Measurements from ENCODE around the gene OAS2.

- no peak for TF ChIP-seq ESRRA (IDR thresholded peaks at IDR 0.05; ENCODE audit: borderline replicate concordance, low read depth)
- no peak for TF ChIP-seq CTCF (IDR thresholded peaks at IDR 0.05 in 2 of 3, conservative IDR thresholded peaks at IDR 0.05 in 1 of 3; ENCODE audit: insufficient read depth in 2 of 3, low read depth in 1 of 3, low read length in 3 of 3)
- TF ChIP-seq ZNF3 (CRISPR knock-in tag; IDR thresholded peaks at IDR 0.05), result no peak
- TF ChIP-seq HDAC6 (IDR thresholded peaks at IDR 0.05; ENCODE audit: low read depth, low read length), result no peak
- no peak for TF ChIP-seq MAX (CRISPR knock-in tag; IDR thresholded peaks at IDR 0.05)
- no peak for TF ChIP-seq MLX (CRISPR knock-in tag; conservative IDR thresholded peaks at IDR 0.05)
- no peak for TF ChIP-seq ATF1 (CRISPR knock-in tag; IDR thresholded peaks at IDR 0.05)
- no peak for TF ChIP-seq ATF1 (tag; IDR thresholded peaks at IDR 0.05)
- no peak for TF ChIP-seq POLR2A (conservative IDR thresholded peaks at IDR 0.05)
These were observed 61.7 kb downstream of the OAS2 start for GRCh38 chr12:113039911-113040445.
